Measurements from ENCODE around the gene DMXL2. TPM values are rescaled to one million over a fixed set of nuclear protein-coding genes. Genes with fewer than 3 reads are reported as not detected.

Gene DMXL2
- total RNA-seq, 1 donor from 2014 or later, result 23.6 TPM

GRCh38 chr15:51505251-51505650 lies 117.3 kb downstream of the DMXL2 start:
- Histone ChIP-seq H3K27ac (no peak overlapping the region), H3K36me3 (no peaks in the 10 kb centered on the region), H3K4me1 (no peaks in the 10 kb centered on the region), H3K4me3 (no peak overlapping the region), H3K27me3 (no peaks in the 10 kb centered on the region), H3K9me3 (no peaks in the 10 kb centered on the region)
- TF ChIP-seq POLR2A (IDR thresholded peaks at IDR 0.05), result no peak
- TF ChIP-seq CTCF (IDR thresholded peaks at IDR 0.05), result no peak
- TF ChIP-seq POLR2AphosphoS5 (IDR thresholded peaks at IDR 0.05; ENCODE audit: insufficient read depth in 1 of 2, low read depth in 1 of 2), result no peak
- no peak for DNase-seq (ENCODE audit: extremely low spot score in 2 of 2)
- intact Hi-C loops (cut with DNase I), result no loop called here

DNA sequence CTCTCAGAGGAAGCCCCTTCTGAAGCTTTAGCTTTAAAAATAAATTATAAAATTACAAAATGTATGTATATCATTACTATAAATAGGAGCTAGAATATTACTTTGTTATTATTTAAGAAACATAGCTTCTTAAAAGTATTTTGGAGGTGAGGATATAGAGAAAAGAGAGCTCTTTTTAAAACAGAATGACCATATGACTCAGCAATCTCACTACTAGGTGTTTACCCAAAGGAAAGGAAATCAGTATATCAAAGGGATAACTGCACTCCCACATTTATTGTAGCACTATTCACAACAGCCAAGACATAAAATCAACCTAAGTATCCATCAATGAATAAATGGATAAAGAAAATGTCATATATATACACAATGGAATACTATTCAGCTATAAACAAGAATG lies 119.6 kb downstream of the DMXL2 start:
- no peak for DNase-seq (ENCODE audit: extremely low spot score in 2 of 2)
- TF ChIP-seq POLR2AphosphoS5 (IDR thresholded peaks at IDR 0.05; ENCODE audit: insufficient read depth in 1 of 2, low read depth in 1 of 2) (no peak), CTCF (IDR thresholded peaks at IDR 0.05) (no peak), POLR2A (IDR thresholded peaks at IDR 0.05) (no peak)
- Histone ChIP-seq H3K27ac (no peak overlapping the region), H3K4me1 (no peaks in the 10 kb centered on the region), H3K36me3 (no peaks in the 10 kb centered on the region), H3K27me3 (no peaks in the 10 kb centered on the region), H3K9me3 (no peaks in the 10 kb centered on the region), H3K4me3 (no peak overlapping the region)
- intact Hi-C loops (cut with DNase I), result no loop called here

DNA sequence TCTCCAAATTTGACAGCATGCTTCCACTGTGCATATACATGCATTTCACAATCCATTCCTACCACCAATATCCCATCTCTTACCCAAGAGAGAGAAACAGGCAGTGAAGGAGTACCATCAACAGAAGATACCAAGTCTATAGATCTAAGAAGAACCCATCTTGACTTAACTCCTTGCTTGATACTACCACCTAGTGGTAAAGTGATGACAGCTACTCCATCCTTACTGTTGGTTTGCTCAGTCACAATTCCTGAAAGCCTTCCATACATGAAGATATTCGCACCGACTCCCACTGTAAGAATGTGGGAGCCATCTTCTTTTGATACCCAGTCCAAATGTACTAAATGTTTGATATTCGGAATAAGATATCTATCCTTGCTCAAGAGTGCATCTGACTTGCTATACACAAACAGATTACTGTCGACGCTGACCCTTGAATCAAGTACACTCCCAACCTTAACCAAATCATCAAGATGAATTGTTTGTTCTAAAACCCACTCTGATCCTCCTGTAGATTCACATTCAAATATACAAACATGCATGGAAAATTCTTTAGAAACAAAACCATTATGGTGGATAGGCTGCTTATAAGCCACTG lies 123.1 kb downstream of the DMXL2 start:
- H3K27me3 ChIP-seq, result no peaks in the 10 kb centered on the region
- no peak overlapping the region for H3K27ac ChIP-seq
- intact Hi-C loops (cut with DNase I), result no loop called here
- no peak for TF ChIP-seq POLR2A (IDR thresholded peaks at IDR 0.05)
- TF ChIP-seq POLR2AphosphoS5 (IDR thresholded peaks at IDR 0.05; ENCODE audit: insufficient read depth in 1 of 2, low read depth in 1 of 2), result no peak
- TF ChIP-seq CTCF (IDR thresholded peaks at IDR 0.05), result no peak
- no peak for DNase-seq (ENCODE audit: extremely low spot score in 2 of 2)
- no peaks in the 10 kb centered on the region for H3K9me3 ChIP-seq
- H3K4me3 ChIP-seq, result no peak overlapping the region
- no peaks in the 10 kb centered on the region for H3K4me1 ChIP-seq
- H3K36me3 ChIP-seq, result no peaks in the 10 kb centered on the region

DNA sequence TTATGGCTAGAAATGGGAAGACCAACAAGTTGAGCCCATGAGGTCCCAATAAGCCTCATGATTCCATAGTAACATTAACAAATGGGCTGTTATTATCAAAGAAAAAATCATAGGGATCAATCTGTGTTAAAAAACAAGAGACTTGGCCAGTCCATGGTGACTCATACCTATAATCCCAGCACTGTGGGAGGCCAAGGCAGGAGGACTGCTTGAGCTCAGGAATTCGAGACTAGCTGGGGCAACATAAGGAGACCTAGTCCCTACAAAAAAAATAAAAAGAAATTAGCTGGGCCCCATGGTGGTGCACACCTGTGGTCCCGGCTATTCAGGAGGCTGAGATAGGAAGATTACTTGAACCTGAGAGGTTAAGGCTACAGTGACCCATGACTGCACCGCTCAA lies 124.8 kb downstream of the DMXL2 start:
- Histone ChIP-seq H3K27me3 (no peaks in the 10 kb centered on the region), H3K9me3 (no peaks in the 10 kb centered on the region), H3K4me1 (no peaks in the 10 kb centered on the region), H3K4me3 (no peak overlapping the region), H3K36me3 (no peaks in the 10 kb centered on the region), H3K27ac (no peak overlapping the region)
- no peak for TF ChIP-seq CTCF (IDR thresholded peaks at IDR 0.05)
- no peak for TF ChIP-seq POLR2A (IDR thresholded peaks at IDR 0.05)
- DNase-seq (ENCODE audit: extremely low spot score in 2 of 2), result no peak
- intact Hi-C loops (cut with DNase I), result no loop called here

GRCh38 chr15:51496246-51496645 lies 126.3 kb downstream of the DMXL2 start:
- H3K4me1 ChIP-seq, result no peaks in the 10 kb centered on the region
- H3K9me3 ChIP-seq, result no peaks in the 10 kb centered on the region
- no peak for DNase-seq (ENCODE audit: extremely low spot score in 2 of 2)
- no peaks in the 10 kb centered on the region for H3K27me3 ChIP-seq
- H3K36me3 ChIP-seq, result no peaks in the 10 kb centered on the region
- intact Hi-C loops (cut with DNase I), result no loop called here
- H3K27ac ChIP-seq, result no peak overlapping the region
- H3K4me3 ChIP-seq, result no peak overlapping the region
- TF ChIP-seq POLR2AphosphoS5 (IDR thresholded peaks at IDR 0.05; ENCODE audit: insufficient read depth in 1 of 2, low read depth in 1 of 2) (no peak), CTCF (IDR thresholded peaks at IDR 0.05) (no peak), POLR2A (IDR thresholded peaks at IDR 0.05) (no peak)
